GM18511 (cell line): Measurements from ENCODE around the gene PIGA.
"Not testable (repeated sequence)": the region's sequence is repeated elsewhere in the genome, so short reads cannot be mapped to it uniquely, and the experiment has no call there.

Experiments
- ATAC-seq: cut with Tn5 transposase; IDR thresholded peaks from one replicate; pipeline ENCODE4 v1.9.1; 2021; ENCODE audit warnings: mild to moderate bottlenecking, moderate library complexity; ENCODE audit not compliant: unreplicated experiment

PIGA gene

DNA sequence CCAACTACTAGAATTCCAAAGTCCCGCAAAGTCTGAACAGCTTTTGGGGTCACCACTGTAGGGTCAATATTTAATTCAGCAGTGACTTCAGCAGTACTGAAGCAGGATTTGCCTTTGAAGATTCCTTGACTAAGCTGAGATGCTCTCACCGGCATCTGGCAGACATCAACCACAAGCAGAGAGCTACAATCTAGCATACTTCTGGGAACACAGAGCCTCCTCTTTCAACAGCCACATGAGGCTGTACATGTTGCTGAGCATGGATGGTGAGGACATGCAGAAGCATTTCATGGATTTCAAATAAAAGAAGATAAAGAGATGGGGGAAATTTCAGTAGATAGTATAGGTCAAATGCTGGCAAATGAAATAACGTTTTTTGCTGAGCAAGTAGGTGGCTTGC lies 13.3 kb downstream of the PIGA start:
- ATAC-seq = no peak

DNA sequence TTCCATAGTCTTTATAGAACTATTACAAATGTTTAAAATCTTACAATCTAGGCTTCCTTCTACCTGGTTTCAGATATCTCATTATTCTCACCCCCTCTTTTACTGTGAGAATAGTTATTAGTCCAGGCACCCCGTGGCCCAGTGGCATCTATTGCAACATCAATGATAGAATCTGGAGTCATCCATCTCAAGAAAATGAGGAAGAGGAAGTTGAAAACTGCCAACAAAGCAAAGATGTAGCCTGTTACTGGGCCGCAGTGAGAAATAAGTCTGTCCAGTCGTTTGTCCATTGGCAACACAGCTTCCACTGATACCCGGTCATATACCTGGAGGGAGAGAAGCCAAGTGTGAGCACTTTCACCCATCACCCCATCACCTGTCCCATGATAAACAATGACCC lies 13.9 kb downstream of the PIGA start:
- ATAC-seq = no peak

GRCh38 chrX:15320297-15320696 lies 15.0 kb downstream of the PIGA start:
- ATAC-seq = no peak

DNA sequence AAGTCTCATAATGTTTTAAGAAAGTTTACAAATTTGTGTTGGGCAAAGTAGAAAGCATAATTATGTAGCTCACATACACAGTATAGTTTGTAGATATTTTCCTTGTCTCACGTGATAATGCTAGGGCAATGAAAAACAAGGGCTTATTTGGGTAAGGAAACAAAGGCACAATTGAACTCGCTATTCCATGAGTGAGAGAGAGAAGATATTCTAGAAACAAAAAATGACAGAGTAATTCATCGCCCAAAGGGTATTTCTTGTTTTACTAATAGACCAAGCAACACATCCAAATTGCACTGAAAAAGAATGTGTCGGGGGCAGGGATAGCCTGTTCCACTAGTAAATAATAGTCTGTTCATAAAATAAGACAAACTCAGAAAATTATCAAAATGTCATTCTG lies 16.2 kb downstream of the PIGA start:
- no peak for ATAC-seq

DNA sequence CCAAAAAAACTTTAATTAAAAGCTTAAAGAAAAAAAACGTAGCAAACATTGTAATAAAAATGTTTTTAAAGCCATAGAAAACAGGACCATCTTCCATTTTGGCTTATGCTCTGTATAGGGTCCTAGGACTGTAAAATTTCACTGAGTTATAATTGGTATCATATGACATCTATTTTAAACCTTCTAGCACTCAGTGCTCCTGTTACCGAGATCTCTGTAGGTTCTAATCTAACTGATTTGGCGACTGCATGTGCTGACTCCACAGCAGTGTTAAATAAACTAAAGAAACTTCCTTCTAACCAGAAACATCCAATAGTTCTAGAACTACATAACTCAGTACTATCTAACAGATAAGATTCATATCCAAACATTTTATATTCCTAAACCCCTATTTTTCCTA lies 19.8 kb downstream of the PIGA start, which contains the start of gene ASB11:
Gene ASB11 (minus strand): TSS at position 132 of the 400 bp plus-strand sequence. CDS start 35 bp downstream, at position 97.
- ATAC-seq = no peak

- no peak for ATAC-seq
These were observed 20.9 kb downstream of the PIGA start for GRCh38 chrX:15314472-15314871.

DNA sequence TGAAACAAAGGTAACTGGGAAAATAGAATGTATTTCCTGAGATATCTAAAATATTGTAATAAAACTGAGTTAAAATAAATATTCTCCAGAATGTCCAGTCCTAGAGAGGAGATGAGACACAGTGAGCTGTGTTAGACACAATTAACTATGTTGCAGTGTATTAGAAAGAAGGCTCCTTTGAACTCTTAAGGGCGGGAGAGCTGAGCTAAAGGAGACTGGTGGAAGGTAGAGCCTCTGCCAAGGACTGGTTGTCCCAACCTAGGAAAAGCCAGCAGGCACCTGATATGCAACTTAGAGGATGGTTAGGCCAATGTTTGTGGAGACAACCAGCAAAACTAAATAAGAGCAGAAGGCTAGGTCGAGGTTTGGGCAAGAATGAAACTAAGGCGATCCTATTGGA lies 24.2 kb downstream of the PIGA start:
- no peak for ATAC-seq

DNA sequence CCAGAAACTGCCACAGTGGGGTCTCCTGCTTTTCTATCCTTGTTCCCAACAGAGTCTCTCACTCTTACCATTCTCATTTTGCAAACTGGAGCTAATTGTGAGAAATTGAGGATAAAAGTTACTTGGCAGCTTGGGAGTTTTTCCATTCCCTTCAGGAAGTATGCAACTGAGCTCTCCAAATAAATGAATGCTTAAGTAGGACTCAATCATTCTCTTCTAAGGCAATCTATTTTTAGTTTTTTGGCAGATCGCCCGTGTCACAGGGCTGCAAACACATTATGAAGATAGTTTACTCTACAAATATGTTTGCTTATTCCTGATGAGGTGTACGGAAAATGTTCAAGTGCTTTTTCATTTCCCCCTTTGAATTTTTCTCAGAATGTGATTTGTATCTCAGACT lies 25.2 kb downstream of the PIGA start:
- ATAC-seq = no peak

DNA sequence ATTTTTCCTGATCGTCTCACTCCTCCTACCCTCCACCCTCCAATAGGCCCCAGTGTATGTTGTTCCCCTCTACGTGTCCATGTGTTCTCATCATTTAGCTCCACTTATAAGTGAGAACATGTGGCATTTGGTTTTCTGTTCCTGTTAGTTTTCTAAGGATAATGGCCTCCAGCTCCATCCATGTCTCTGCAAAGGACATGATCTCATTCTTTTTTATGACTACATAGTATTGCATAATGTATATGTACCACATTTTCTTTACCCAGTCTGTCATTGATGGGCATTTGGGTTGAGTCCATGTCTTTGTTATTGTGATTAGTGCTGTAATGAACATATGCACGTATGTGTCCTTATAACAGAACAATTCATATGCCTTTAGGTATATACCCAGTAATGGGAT lies 29.4 kb downstream of the PIGA start:
- ATAC-seq = not testable (repeated sequence)

- peak; percentile 67 for ATAC-seq
These were observed 33.4 kb downstream of the PIGA start for GRCh38 chrX:15301924-15302323.

DNA sequence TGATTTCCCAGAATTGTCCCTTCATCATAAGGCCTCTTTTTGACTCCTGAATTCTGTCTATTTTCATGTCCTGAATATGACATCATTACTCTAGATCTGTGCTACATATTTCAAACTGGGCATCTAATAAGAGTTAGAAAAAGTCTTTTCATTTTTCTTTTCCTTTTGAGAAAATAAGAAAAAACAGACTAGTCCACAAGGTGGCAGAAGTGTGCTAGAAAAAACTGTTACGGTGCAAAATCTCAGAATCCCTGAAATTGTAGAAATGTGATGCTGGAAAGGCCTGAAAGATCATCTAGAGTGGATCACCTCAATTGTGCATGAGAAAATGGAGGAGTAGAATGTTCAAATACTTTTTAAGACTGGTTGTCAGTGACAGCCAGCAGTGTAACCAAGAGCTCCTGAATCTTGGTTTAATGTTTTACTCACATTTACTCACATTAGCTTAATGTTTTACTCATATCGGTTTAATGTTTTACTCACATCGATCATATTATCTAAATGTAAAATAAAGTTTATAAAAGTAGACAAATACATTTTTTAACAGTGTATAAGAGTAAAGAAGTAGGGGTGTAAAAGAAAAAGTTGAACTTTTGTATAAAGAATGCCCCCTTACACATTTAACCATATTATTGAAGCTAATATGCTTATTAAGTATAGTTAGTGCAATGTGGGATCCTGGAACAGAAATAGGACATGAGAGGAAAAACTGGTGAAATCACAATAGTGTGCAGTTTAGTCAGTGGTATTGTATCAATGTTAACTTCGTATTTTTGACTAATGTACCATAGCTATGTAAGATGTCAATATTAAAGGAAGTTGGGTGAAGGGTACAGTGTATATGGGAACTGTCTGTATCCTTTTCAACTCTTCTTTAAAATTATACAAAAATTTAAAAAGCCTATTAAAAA lies 35.1 kb downstream of the PIGA start:
- no peak for ATAC-seq

- ATAC-seq = no peak
These were observed 36.5 kb downstream of the PIGA start for GRCh38 chrX:15298780-15299179.

DNA sequence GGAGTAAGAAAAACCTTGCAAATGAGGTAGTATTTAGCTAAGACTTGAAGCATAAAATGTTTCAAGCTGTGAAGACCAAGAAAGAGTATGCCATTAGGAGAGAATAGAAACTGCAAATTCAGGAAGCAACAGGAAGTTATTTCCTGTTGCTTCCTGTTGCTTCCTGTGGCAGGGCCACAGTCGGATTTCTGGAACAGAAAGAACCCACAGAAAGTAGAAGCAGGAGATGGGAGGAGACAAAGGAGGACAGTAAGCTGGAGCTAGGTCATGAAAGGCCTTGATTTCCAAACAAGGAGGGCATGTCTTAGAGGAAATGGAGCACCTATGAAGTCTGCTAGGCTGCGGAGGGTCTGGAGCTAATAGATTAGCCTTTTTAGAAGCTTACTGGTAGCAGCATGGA lies 37.1 kb downstream of the PIGA start:
- ATAC-seq = no peak

DNA sequence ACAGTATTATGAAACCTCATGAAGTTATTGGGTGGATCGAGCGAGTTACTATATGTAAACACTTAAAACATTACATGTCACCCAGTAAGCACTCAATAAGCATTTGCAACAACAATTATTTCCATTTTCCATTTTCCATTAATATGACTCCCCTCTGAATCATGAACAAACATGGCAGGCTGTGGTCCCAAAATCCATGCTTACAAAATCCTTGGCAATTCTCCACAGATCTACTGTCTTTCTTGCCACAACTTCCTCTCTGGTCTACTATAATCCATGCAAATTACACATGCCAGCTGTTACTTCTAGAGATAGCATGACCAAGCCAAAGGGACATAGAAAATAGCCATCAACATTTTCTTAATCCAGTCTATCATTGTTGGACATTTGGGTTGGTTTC lies 41.9 kb downstream of the PIGA start:
- ATAC-seq = no peak

- no peak for ATAC-seq
These were observed 42.5 kb downstream of the PIGA start for GRCh38 chrX:15292861-15293260.

GRCh38 chrX:15277604-15278003 lies 57.7 kb downstream of the PIGA start:
- ATAC-seq = no peak

DNA sequence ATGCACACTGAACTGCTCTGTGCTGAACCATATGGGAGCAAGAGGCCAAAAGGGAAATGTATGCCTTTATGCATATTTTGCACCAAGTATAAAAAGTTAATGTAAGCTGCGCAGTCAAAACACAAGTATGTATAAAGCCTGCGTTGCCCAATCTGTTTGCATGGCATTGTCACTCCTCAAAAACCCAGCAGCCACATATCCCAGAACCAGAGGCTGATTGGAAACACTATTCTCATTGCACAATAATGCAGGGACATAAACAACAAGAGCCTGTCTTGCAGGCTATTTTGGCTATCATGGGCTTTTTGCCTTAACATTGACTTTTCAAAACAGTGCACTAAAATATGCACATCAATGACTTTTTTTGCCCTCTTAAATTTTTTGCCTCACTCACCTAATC lies 60.4 kb downstream of the PIGA start:
- no peak for ATAC-seq

GRCh38 chrX:15273275-15273674 lies 62.0 kb downstream of the PIGA start:
- ATAC-seq = not testable (repeated sequence)

GRCh38 chrX:15271757-15272156 lies 63.6 kb downstream of the PIGA start:
- no peak for ATAC-seq

- ATAC-seq = peak; percentile 75
These were observed 65.5 kb downstream of the PIGA start, which contains the start of gene ASB9 for GRCh38 chrX:15269618-15270521. TSS of gene ASB9 (minus strand) at chrX:15270083. CDS start at chrX:15269874, 209 bp downstream.
